Right lobe of liver (tissue), 6 donors: ENCODE measurements around the gene MRPS18B. TPM values are rescaled to one million over a fixed set of nuclear protein-coding genes. Genes with fewer than 3 reads are reported as not detected.
A peak's percentile ranks its signal among the peaks of the same experiment; 100 is the strongest.

Experiments
- ATAC-seq, 4 donors: fragments of 200-7000 bp; cut with Tn5 transposase; one replicate each; pipeline ENCODE4 v1.9.1; 2020; ENCODE audit warnings: mild to moderate bottlenecking in 4 of 4, moderate library complexity in 4 of 4
- DNase-seq, 3 donors: peaks; one replicate each; pipeline ENCODE4 v3.0.0-alpha.2; 2020
- H3K27ac ChIP-seq, 3 donors: fragments of 200-600 bp; one replicate each; pipeline ENCODE4 v1.8.0; 2022
- H3K27me3 ChIP-seq, 2 donors: fragments of 200-600 bp; one replicate each; pipeline ENCODE4 v1.8.0; 2022
- H3K36me3 ChIP-seq, 4 donors: fragments of 200-600 bp; sonication (generic) in 1 of 4; one replicate each; pipeline versions ENCODE4 v1.5.1 to v1.8.0; 2017 to 2022; ENCODE audit warnings: control low read depth in 1 of 4
- H3K4me1 ChIP-seq, 4 donors: fragments of 200-600 bp; sonication (generic) in 1 of 4; one replicate each; pipeline versions ENCODE4 v1.5.1 to v1.8.0; 2017 to 2022; ENCODE audit warnings: control low read depth in 1 of 4
- H3K4me3 ChIP-seq, 3 donors: fragments of 200-600 bp; one replicate each; pipeline ENCODE4 v1.8.0; 2022
- H3K9me3 ChIP-seq, 4 donors: fragments of 200-600 bp; sonication (generic) in 1 of 4; one replicate each; pipeline versions ENCODE4 v1.5.1 to v1.8.0; 2017 to 2022; ENCODE audit warnings: control low read depth in 1 of 4
- POLR2A ChIP-seq: fragments of 450-650 bp; IDR thresholded peaks from one replicate; pipeline ENCODE4 v1.6.1; 2017; ENCODE audit warnings: antibody characterized with exemption, mild to moderate bottlenecking
- WGBS: methylation state at CpG from one replicate; pipeline ENCODE4 v1.1.6; 2018; ENCODE audit warnings: low coverage, low lambda C conversion rate; ENCODE audit not compliant: insufficient coverage; ENCODE audit errors: missing lambda C conversion rate; 5-methylcytosine and 5-hydroxymethylcytosine counted together
- intact Hi-C, 2 donors: fragments of 100-400 bp; cut with DNase I; formaldehyde crosslinking; loops; one replicate each; pipeline versions ENCODE4 v1.11.2 to v1.14.1; 2022
- total RNA-seq, 6 experiments: library from RNA; depleted of rRNA in 2 of 6; stranded (reverse); fragments of >200 nt in 2 of 6; fragmentation: NEBNext Ultra II Directional in 3 of 6; extraction: Animal tissue kit (Norgen Biotek cat#: 25700) in 3 of 6; gene quantifications; one replicate each; pipeline versions ENCODE4 v1.1.0 to v1.2.4, GENCODE V29; 2016 to 2023
- TF ChIP-seq, protein P1 (sequence below), 4 donors: fragments of 200-600 bp in 3 of 4; fragments of 450-650 bp in 1 of 4; IDR thresholded peaks; one replicate each; pipeline versions ENCODE4 v1.5.1 to v1.8.0; 2016 to 2022; ENCODE audit warnings: antibody characterized with exemption in 4 of 4, mild to moderate bottlenecking in 2 of 4
- donor health status: DM: no; HTN: yes; CAD: no.
- donor health status: DM: no; HTN: no; CAD: no.
- donor health status: DM: no; HTN: no; CAD: no.
- donor health status: DM: no; HTN: yes; CAD: no.
- donor health status: DM: no; HTN: yes; CAD: no.

The MRPS18B gene
- total RNA-seq, 6 experiments from 2014 or later: 43.3 to 73.9 (median 56.2) TPM

DNA sequence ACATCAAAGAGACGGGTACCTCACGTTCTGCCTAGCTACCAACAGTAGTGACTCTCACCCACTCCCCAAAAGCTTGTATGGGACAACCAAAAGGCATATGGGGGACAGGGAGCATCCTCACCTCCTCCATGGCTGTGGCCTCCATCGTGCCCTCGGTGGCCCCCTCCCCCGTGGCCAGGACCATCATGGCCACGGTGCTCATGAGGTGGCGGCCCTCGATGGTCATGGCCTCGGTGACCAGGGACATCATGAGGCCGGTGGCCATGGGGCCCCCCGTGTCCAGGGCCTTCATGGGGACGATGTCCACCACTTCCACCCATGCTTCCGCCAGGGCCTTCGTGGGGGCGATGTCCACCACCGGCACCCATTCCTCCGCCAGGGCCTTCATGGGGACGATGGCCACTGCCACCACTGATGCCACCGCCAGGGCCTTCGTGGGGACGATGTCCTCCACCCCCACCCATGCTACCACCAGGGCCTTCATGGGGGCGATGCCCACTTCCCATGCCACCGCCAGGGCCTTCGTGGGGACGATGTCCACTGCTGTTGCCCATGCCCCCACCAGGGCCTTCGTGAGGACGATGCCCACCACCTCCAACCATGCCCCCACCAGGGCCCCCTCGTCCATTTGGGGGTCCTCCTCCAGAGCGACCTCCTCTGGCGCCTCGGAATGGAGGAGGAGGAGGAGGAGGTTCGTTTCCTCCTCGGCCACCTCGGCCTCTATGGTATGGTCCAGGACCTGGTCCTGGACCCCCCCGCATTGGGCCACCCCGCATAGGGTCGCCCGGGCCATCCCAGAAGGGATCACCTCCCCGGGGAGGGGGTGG is 15.6 kb upstream of the MRPS18B start:
- Histone ChIP-seq H3K36me3 (peaks cover 19 to 67% (median 46%) of the 10 kb centered on the region in 4 donors), H3K9me3 (no peaks in the 10 kb centered on the region), H3K4me3 (no peak overlapping the region), H3K27me3 (no peaks in the 10 kb centered on the region), H3K27ac (no peak overlapping the region), H3K4me1 (no peaks in the 10 kb centered on the region)
- 89% methylated on average over 10 of the region's 39 CpGs for WGBS
- ATAC-seq (peak in 3 of 4 donors; percentile 2 to 9 (median 2)), DNase-seq (no peak)
- intact Hi-C loops: loop anchor here in 1 of 2 donors (10.0 kb wide), 1 partner anchor 117 kb away; the partner anchor contains the start of gene HLA-E
- TF ChIP-seq, protein P1, sequence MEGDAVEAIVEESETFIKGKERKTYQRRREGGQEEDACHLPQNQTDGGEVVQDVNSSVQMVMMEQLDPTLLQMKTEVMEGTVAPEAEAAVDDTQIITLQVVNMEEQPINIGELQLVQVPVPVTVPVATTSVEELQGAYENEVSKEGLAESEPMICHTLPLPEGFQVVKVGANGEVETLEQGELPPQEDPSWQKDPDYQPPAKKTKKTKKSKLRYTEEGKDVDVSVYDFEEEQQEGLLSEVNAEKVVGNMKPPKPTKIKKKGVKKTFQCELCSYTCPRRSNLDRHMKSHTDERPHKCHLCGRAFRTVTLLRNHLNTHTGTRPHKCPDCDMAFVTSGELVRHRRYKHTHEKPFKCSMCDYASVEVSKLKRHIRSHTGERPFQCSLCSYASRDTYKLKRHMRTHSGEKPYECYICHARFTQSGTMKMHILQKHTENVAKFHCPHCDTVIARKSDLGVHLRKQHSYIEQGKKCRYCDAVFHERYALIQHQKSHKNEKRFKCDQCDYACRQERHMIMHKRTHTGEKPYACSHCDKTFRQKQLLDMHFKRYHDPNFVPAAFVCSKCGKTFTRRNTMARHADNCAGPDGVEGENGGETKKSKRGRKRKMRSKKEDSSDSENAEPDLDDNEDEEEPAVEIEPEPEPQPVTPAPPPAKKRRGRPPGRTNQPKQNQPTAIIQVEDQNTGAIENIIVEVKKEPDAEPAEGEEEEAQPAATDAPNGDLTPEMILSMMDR (IDR thresholded peaks at IDR 0.05): no peak
- no peak for TF ChIP-seq POLR2A

DNA sequence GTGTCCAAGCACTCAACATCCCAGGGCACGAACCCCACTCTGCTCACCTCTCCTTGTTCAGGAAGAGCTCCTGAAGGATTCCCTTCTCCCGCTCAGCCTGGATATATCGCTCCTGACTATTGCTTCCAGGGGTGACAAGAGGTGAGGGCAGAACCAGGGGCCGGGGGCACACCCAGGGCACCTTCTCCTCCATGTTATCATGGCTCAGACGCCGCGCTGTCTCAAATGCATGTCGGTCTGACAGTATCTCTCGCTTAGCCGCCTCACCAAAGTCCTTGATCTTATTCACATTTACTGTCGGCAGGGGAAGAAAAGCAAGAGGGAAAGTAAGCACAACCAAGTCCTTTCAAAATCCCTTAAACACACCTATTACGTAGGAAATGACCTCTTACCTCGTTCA is 13.7 kb upstream of the MRPS18B start:
- intact Hi-C loops: loop anchor here in 1 of 2 donors (10.0 kb wide), 1 partner anchor 119 kb away; the partner anchor contains the start of gene HLA-E
- H3K27ac ChIP-seq: no peak overlapping the region
- DNase-seq (no peak), ATAC-seq (no peak)
- WGBS: 65% methylated on average over 4 of the region's 13 CpGs
- TF ChIP-seq, protein P1 (IDR thresholded peaks at IDR 0.05): no peak
- TF ChIP-seq POLR2A: no peak
- H3K4me1 ChIP-seq: no peaks in the 10 kb centered on the region
- peaks cover 19 to 86% (median 55%) of the 10 kb centered on the region in 4 donors for H3K36me3 ChIP-seq
- H3K4me3 ChIP-seq: no peak overlapping the region
- no peaks in the 10 kb centered on the region for H3K9me3 ChIP-seq
- H3K27me3 ChIP-seq: no peaks in the 10 kb centered on the region

DNA sequence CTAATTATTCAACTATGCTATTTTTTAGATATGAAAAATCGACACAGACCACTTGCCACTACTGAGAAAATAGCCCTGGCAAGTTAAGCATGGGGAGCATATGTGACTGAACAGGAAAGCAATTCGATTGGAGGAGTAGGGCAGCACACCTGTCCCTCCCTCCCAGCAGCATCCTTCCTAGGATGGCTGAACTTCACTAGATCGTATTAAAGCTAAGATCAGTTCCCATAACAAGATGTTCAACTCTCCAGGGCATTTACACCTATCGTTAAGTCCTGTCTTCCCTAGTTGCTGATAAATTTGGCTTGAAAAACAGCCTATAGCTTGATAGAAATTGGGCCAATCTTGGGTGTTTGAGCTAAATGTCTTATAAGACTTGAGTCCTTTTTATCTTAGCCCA is 7.6 kb upstream of the MRPS18B start:
- WGBS: 63% methylated on average over 3 of the region's 4 CpGs
- H3K4me3 ChIP-seq: no peak overlapping the region
- no peak overlapping the region for H3K27ac ChIP-seq
- TF ChIP-seq, protein P1 (IDR thresholded peaks at IDR 0.05): no peak
- no peak for TF ChIP-seq POLR2A
- peaks cover 0 to 9% (median 5%) of the 10 kb centered on the region in 4 donors for H3K4me1 ChIP-seq
- ATAC-seq (no peak), DNase-seq (no peak)
- H3K9me3 ChIP-seq: no peaks in the 10 kb centered on the region
- H3K36me3 ChIP-seq: peaks cover 3 to 48% (median 28%) of the 10 kb centered on the region in 4 donors
- intact Hi-C loops: no loop called here
- no peaks in the 10 kb centered on the region for H3K27me3 ChIP-seq

DNA sequence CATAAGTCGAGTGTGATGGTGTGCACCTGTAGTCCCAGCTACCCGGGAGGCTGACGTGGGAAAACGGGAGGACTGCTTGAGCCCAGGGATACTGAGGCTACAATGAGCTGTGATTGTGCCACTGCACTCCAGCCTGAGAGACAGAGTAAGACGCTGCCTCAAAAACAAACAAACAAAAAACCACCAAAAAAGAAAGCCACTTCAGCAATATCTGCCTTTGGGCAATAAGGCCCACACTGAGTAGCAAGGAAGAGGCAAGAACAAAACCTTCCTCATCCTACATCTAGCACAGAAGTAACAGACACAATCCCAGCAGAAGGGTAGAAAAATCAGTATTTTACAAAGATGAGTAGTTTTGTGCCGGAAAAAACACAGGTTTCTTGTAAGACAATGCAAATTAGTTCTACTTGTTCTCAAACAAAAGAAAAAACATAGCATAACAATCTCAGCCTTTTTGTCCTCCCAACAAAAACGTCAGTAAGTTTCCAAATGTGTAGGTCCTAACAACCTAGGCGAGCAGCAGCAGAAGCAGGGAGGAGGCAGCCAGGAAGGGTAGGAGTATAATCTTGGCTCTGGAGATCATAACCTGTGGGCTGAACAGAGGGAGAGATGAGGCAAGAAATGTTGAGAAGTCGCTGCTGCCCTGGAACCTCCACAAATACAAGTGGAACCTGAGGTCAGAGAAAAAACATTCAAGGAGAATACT is 6.3 kb upstream of the MRPS18B start:
- Histone ChIP-seq H3K27ac (no peak overlapping the region), H3K36me3 (peaks cover 0 to 39% (median 22%) of the 10 kb centered on the region in 4 donors), H3K4me1 (peaks cover 0 to 9% (median 5%) of the 10 kb centered on the region in 4 donors), H3K4me3 (no peak overlapping the region), H3K9me3 (no peaks in the 10 kb centered on the region), H3K27me3 (no peaks in the 10 kb centered on the region)
- DNase-seq: no peak
- ATAC-seq: no peak
- 64% methylated on average over 9 of the region's 9 CpGs for WGBS
- intact Hi-C loops: no loop called here
- TF ChIP-seq, protein P1 (IDR thresholded peaks at IDR 0.05): no peak
- no peak for TF ChIP-seq POLR2A
